Measurements from ENCODE around the gene CKB.
"Not testable (repeated sequence)": the region's sequence is repeated elsewhere in the genome, so short reads cannot be mapped to it uniquely, and the experiment has no call there.

CKB gene

GRCh38 chr14:103525430-103526246 is 3.0 kb upstream of the CKB start:
- DNase-seq, result not testable (repeated sequence)

- no peak for DNase-seq
These were observed 1.6 kb upstream of the CKB start for GRCh38 chr14:103524002-103524935.

GRCh38 chr14:103523575-103523954 is 935 bp upstream of the CKB start:
- peak; percentile 70 for DNase-seq

- DNase-seq, result peak; percentile 88
These were observed 573 bp downstream of the CKB start for GRCh38 chr14:103521951-103522563.

GRCh38 chr14:103521438-103521950 is 1.1 kb downstream of the CKB start:
- no peak for DNase-seq

- DNase-seq, result peak; percentile 92
These were observed 1.8 kb downstream of the CKB start for GRCh38 chr14:103520657-103521437.

- DNase-seq, result no peak
These were observed 2.4 kb downstream of the CKB start for GRCh38 chr14:103520269-103520656.

GRCh38 chr14:103519837-103520212 is 2.8 kb downstream of the CKB start:
- DNase-seq, result peak; percentile 36

GRCh38 chr14:103519043-103519836 is 3.4 kb downstream of the CKB start:
- DNase-seq, result no peak

GRCh38 chr14:103518422-103519042 is 4.1 kb downstream of the CKB start:
- DNase-seq, result peak; percentile 84

- DNase-seq, result peak; percentile 68
These were observed 4.8 kb downstream of the CKB start for GRCh38 chr14:103517721-103518421.

GRCh38 chr14:103517174-103517566 is 5.5 kb downstream of the CKB start:
- no peak for DNase-seq

GRCh38 chr14:103516426-103517173 is 6.0 kb downstream of the CKB start:
- peak; percentile 38 for DNase-seq

- no peak for DNase-seq
These were observed 7.8 kb downstream of the CKB start for GRCh38 chr14:103514596-103515421.

- peak; percentile 61 for DNase-seq
These were observed 9.7 kb downstream of the CKB start for GRCh38 chr14:103512701-103513611.

- DNase-seq, result not testable (repeated sequence)
These were observed 10.4 kb downstream of the CKB start for GRCh38 chr14:103512180-103512579.

Data from eye (tissue), 1 donor.